Activated CD8-positive, alpha-beta memory T cell treated with anti-CD3 and anti-CD28 coated beads, Interleukin-2, amount 10 ng/mL, durations not matched to agents 7 days and 5 days (primary cell): ENCODE data around the gene PBX1. TPM values are rescaled to one million over a fixed set of nuclear protein-coding genes. Genes with fewer than 3 reads are reported as not detected.

Experiments
- ATAC-seq: fragments of 150-1000 bp; cut with Tn5 transposase; one replicate; pipeline ENCODE4 v1.10.0; 2021; ENCODE audit warnings: moderate library complexity
- CTCF ChIA-PET: fragments of 350-600 bp; sonication (Branson Sonifier 250); formaldehyde crosslinking; loops from one replicate; lab custom pipeline; 2021; ENCODE audit warnings: antibody characterized with exemption; lab: Charles Lee
- DNase-seq: peaks from one replicate; pipeline ENCODE4 v3.0.0-alpha.2; 2020
- H3K27ac Mint-ChIP-seq: one replicate; pipeline ENCODE4 v1.8.0; 2021; ENCODE audit warnings: mild to moderate bottlenecking, mixed read lengths
- H3K27me3 Mint-ChIP-seq: one replicate; pipeline ENCODE4 v1.8.0; 2021; ENCODE audit warnings: mixed read lengths
- H3K36me3 Mint-ChIP-seq: one replicate; pipeline ENCODE4 v1.8.0; 2021; ENCODE audit warnings: mild to moderate bottlenecking, mixed read lengths
- H3K4me1 Mint-ChIP-seq: one replicate; pipeline ENCODE4 v1.8.0; 2021; ENCODE audit warnings: mixed read lengths
- H3K4me3 Mint-ChIP-seq: one replicate; pipeline ENCODE4 v1.8.0; 2021; ENCODE audit warnings: mild to moderate bottlenecking, moderate library complexity, mixed read lengths
- H3K9me3 Mint-ChIP-seq: one replicate; pipeline ENCODE4 v1.8.0; 2022; ENCODE audit warnings: low read depth, mixed read lengths
- total RNA-seq, 2 experiments: library from RNA; stranded (reverse); gene quantifications; one replicate each; pipeline ENCODE4 v1.2.3, GENCODE V29; 2021

The PBX1 gene
- total RNA-seq, 2 experiments from 2014 or later, result not detected

DNA sequence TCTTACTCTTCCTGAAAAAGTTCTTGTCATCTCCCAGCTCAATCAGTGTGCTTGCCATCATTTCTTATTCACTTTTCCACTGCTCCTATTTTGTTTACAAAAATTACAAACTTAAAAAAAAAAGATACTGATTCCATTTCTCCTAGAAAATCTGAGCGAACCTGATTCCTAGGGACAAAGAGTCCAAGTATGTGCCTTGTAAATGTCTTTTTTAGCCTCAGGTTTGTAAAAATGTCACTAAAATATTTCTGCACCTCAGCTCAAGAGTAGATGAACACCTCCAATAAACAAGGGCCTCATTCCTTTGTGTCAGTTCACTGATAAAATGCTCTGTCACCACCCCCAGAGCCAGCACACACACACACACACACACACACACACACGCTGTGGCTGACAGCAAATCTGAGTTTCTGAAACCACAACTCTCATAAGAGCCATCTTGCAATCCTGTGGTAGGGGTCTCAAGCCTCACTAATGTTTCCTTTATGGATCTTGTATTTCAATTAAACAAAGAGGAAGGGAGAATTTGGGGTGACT is 299.2 kb downstream of the PBX1 start:
- CTCF ChIA-PET, result no interaction called here
- no peaks in the 10 kb centered on the region for H3K9me3 Mint-ChIP-seq
- ATAC-seq (no peak), DNase-seq (no peak)
- no peak overlapping the region for H3K27ac Mint-ChIP-seq
- H3K4me3 Mint-ChIP-seq, result no peak overlapping the region
- no peaks in the 10 kb centered on the region for H3K27me3 Mint-ChIP-seq
- no peaks in the 10 kb centered on the region for H3K36me3 Mint-ChIP-seq
- H3K4me1 Mint-ChIP-seq, result no peaks in the 10 kb centered on the region

DNA sequence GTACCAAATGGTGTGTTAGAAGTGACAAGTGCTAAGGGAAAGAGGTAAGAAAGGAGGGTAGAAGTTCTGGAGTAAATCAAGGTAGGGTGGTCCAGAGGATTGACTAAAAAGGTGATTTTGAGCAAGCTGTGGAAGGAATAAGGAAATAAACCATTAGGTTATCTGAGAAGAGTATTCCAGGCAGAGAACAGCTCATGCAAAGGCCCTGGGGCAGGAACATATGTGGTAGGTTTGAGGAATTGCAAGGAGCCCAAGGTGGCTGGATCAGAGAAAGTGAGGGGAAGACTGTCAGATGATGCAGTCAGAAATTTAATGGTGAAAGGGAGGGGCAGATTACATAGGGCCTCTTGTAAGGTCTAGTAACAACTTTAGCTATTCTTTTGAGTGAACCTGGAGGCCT is 302.6 kb downstream of the PBX1 start:
- Mint-ChIP-seq H3K9me3 (no peaks in the 10 kb centered on the region), H3K4me1 (no peaks in the 10 kb centered on the region), H3K36me3 (no peaks in the 10 kb centered on the region), H3K27me3 (no peaks in the 10 kb centered on the region), H3K27ac (no peak overlapping the region), H3K4me3 (no peak overlapping the region)
- CTCF ChIA-PET, result no interaction called here
- ATAC-seq, result no peak
- no peak for DNase-seq

DNA sequence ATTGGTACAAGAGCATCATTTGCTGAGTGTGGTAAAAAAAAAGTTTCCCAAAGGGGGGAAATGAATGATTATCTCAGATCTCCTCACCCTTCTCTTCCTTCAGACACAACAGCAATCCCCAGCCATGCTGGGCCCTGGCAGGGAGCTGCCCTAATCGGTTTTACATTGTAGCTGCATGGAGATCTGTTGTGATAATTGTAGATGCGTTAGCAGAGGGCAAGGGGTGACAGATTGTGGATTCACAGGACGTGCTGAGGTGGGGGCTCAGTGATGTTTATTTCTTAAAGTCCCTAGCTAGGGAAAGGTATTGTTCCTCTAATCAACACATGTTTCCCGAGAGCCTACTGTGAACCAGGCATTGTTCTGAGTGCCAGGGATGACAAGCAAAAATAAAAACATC is 304.1 kb downstream of the PBX1 start:
- ATAC-seq (no peak), DNase-seq (no peak)
- Mint-ChIP-seq H3K36me3 (no peaks in the 10 kb centered on the region), H3K4me3 (no peak overlapping the region), H3K9me3 (no peaks in the 10 kb centered on the region), H3K4me1 (no peaks in the 10 kb centered on the region), H3K27ac (no peak overlapping the region), H3K27me3 (no peaks in the 10 kb centered on the region)
- CTCF ChIA-PET, result no interaction called here

DNA sequence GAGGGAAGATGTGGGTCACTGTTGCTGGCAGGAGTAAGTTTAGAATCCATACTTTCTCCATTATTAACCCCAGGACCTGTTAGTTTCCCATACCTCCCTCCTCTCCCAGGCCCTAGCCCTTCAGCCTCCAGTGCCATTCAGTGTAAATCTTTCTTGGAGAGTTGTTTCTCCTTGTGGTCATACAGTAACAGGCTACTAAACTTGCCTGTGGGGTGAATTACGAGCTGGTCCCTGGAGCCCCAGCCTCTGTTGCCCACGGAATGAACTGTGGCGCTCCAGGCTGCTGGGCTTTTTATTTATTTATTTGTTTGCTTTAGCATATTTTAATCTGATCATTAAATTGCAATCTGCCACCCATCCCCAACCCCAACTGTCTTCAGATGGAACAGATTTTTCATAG is 305.2 kb downstream of the PBX1 start:
- no peak for ATAC-seq
- Mint-ChIP-seq H3K27ac (no peak overlapping the region), H3K4me1 (no peaks in the 10 kb centered on the region), H3K36me3 (no peaks in the 10 kb centered on the region), H3K27me3 (no peaks in the 10 kb centered on the region), H3K9me3 (no peaks in the 10 kb centered on the region), H3K4me3 (no peak overlapping the region)
- CTCF ChIA-PET, result no interaction called here
- no peak for DNase-seq

DNA sequence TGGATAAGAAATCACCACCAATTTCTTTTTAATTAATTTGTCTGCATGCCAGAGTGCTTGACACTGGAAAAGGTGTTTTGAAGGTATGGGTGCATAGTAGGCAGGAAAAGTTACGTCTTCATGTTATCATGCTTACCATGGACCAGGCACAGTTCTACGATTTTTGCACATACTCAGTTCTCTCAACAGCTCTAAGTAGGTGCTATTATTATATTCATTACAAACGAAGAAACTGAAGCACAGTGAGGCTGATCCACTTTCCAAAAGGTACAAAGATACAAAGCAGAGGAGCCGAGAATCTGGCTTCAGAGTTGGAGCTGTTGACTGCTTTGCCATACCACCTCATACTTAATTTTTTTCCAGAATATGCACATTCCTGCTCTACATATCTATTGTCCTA is 306.4 kb downstream of the PBX1 start:
- CTCF ChIA-PET, result no interaction called here
- H3K36me3 Mint-ChIP-seq, result no peaks in the 10 kb centered on the region

DNA sequence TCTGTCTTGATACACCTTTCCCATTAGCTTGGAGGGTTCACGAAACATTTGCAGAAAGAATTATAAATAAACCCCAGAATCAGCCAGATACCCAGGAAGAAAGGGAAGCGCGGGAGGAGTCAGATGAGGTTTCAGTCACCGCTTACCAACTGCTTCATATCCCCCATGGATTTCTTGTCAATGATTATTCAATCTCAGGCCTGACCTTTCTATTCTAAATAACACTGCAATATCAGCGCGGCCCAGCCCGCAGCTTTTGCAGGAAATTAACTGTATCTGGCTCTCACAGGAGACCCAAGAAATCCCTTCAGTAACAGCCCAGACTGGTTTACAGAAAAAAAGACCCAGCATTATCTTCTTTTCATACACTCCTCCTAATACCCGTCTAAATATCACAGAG is 308.6 kb downstream of the PBX1 start:
- no peaks in the 10 kb centered on the region for H3K36me3 Mint-ChIP-seq
- no peaks in the 10 kb centered on the region for H3K4me1 Mint-ChIP-seq
- H3K4me3 Mint-ChIP-seq, result no peak overlapping the region
- H3K9me3 Mint-ChIP-seq, result peaks cover 3% of the 10 kb centered on the region
- DNase-seq (no peak), ATAC-seq (no peak)
- no peak overlapping the region for H3K27ac Mint-ChIP-seq
- CTCF ChIA-PET, result no interaction called here
- no peaks in the 10 kb centered on the region for H3K27me3 Mint-ChIP-seq

More for the DNA sequence above, 306.4 kb downstream of the PBX1 start:
- Mint-ChIP-seq H3K9me3 (no peaks in the 10 kb centered on the region), H3K27ac (no peak overlapping the region), H3K4me1 (no peaks in the 10 kb centered on the region), H3K27me3 (no peaks in the 10 kb centered on the region), H3K4me3 (no peak overlapping the region)
- no peak for ATAC-seq
- no peak for DNase-seq

DNA sequence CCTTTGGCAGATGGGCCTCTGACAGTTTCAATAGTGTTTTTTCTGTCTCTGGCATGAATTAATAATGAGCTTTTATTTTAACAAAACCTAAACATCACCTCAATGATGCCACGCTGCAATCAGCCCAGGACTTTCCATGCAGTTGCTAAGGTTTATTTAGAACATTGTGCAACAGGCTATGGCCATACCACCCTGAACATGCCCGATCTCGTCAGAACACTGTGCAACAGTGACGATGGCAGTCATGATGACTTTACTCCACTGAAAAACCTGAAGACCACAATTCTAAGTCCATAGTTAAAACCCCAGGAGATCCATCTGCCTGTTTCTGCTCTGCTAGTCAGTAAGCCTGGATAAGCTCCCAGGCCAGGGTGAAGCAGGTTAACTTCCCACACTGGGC is 310.0 kb downstream of the PBX1 start:
- ATAC-seq, result no peak
- no peaks in the 10 kb centered on the region for H3K4me1 Mint-ChIP-seq
- H3K4me3 Mint-ChIP-seq, result no peak overlapping the region
- no peak overlapping the region for H3K27ac Mint-ChIP-seq
- peaks cover 3% of the 10 kb centered on the region for H3K9me3 Mint-ChIP-seq
- no peaks in the 10 kb centered on the region for H3K27me3 Mint-ChIP-seq
- DNase-seq, result no peak
- CTCF ChIA-PET, result no interaction called here
- H3K36me3 Mint-ChIP-seq, result no peaks in the 10 kb centered on the region

DNA sequence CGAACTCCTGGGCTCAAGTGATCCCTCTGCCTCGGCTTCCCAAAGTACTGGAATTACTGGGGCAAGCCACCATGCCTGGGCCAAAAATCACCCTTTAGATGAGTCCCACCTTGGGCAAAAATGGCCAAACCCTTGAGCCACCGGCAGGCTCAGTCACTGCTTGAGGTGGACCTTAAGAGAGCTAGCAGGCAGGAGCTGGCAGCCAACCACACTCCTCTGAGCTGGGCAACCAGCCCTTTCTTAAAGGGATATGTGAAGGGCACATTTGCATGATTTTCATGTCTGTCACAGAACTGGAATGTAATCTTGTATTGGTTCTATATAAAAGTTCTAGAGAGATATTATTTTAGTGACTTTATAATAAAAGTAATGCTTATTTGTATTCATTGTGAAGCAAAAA is 316.5 kb downstream of the PBX1 start:
- Mint-ChIP-seq H3K4me3 (no peak overlapping the region), H3K9me3 (peaks cover 3% of the 10 kb centered on the region), H3K27ac (no peak overlapping the region), H3K4me1 (no peaks in the 10 kb centered on the region), H3K27me3 (no peaks in the 10 kb centered on the region), H3K36me3 (no peaks in the 10 kb centered on the region)
- CTCF ChIA-PET, result no interaction called here
- DNase-seq (no peak), ATAC-seq (no peak)

DNA sequence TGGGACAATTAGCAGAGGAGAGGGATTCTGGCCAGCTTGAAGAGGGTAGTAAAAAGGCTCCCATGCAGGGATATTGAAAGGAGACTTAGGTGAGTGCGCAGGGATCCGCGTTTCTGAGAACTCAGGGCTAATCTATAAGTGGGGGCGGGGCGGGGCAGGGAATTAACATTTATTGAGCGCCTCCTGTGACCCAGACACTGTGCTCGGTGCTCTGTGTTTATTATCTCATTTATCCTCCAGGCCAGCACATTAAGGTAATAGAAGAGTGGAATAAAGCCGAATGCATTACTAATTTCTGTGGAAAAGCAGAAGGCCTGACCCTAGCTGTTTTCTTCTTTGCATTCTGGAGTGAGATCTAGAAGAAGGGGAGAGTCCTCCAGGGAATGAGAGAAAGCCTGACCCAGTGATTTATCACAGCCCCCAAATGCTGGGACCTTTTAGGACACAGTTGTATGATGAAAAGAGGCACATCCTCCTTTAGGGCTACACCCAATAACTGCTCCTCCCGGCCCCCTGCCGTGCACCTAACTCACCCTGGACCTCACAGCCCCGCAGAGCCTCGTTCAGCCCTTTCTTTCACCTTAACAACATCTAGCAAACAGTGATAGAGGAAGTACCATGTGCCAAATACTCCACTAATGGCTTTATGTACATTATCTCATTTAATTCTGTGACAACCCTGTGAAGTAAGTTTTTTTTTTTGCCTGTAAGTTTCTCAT is 317.6 kb downstream of the PBX1 start:
- ATAC-seq, result no peak
- H3K4me1 Mint-ChIP-seq, result no peaks in the 10 kb centered on the region

DNA sequence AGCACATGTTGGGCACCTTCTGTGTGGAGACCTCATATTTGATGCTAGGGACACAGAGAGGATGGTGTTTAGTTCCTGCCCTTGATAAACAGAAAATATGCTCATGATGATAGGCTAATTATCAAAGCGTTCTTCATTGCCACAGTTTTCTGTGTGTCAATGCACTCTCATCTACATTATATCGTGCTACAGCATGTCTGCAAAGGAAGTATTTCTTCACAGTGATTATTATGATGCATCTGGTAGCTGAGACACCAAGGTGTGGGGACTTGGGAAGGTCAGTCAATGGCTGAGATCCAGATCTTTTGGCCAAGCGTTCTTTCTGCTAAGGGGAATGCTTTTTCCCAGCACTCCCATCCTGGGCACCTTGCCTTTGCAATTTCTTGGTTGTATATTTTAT is 321.2 kb downstream of the PBX1 start:
- Mint-ChIP-seq H3K4me3 (no peak overlapping the region), H3K27ac (no peak overlapping the region), H3K4me1 (no peaks in the 10 kb centered on the region), H3K27me3 (no peaks in the 10 kb centered on the region), H3K9me3 (no peaks in the 10 kb centered on the region), H3K36me3 (no peaks in the 10 kb centered on the region)
- ATAC-seq (no peak), DNase-seq (no peak)
- CTCF ChIA-PET, result no interaction called here

More for the DNA sequence above, 317.6 kb downstream of the PBX1 start:
- no peaks in the 10 kb centered on the region for H3K36me3 Mint-ChIP-seq
- no peak overlapping the region for H3K4me3 Mint-ChIP-seq
- CTCF ChIA-PET, result no interaction called here
- H3K27me3 Mint-ChIP-seq, result no peaks in the 10 kb centered on the region
- DNase-seq, result no peak
- H3K9me3 Mint-ChIP-seq, result no peaks in the 10 kb centered on the region
- no peak overlapping the region for H3K27ac Mint-ChIP-seq

DNA sequence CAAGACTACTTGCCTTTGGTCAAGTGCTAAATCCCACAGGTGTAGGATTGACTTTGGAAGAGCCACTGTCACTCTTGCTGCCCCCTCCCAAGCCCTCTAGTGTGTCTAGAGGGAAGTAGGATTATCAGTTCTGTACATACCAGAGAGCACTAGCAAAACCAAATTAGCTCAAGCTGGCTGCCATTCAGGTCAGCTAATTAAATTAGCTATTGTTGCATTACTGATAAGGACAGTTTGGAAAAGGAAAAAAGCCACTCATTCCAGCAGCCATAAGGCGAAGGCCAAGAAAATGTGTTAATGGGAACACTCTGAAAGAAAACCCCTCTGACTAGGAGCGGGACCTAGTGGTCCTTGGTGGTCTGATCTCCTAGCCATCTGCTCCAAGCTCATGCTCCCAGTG is 321.7 kb downstream of the PBX1 start:
- Mint-ChIP-seq H3K4me3 (no peak overlapping the region), H3K9me3 (no peaks in the 10 kb centered on the region), H3K4me1 (no peaks in the 10 kb centered on the region), H3K36me3 (no peaks in the 10 kb centered on the region), H3K27me3 (no peaks in the 10 kb centered on the region), H3K27ac (no peak overlapping the region)
- DNase-seq, result no peak
- CTCF ChIA-PET, result no interaction called here
- no peak for ATAC-seq

DNA sequence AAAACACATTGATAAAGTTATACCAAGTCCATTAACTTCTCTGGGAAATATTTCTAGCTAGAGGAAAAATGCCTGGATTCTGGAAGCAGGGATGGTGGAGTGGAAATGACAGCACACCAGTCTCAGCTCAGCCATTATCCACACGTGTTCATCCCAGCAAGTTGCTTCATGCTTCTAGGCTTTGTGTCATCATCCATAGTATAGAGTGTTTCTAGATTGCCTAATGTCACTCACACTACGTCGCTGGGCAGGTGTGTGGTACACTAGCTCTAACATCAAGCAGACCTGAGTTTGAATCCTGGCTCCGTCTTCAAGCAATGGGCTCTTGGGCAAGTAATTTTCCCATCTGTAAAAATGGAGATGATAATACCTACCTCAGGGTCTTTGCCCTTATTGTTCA is 326.3 kb downstream of the PBX1 start:
- Mint-ChIP-seq H3K9me3 (peaks cover under 1% of the 10 kb centered on the region), H3K27ac (no peak overlapping the region), H3K36me3 (no peaks in the 10 kb centered on the region), H3K4me3 (no peak overlapping the region), H3K27me3 (no peaks in the 10 kb centered on the region), H3K4me1 (no peaks in the 10 kb centered on the region)
- DNase-seq (no peak), ATAC-seq (no peak)
- CTCF ChIA-PET, result no interaction called here

DNA sequence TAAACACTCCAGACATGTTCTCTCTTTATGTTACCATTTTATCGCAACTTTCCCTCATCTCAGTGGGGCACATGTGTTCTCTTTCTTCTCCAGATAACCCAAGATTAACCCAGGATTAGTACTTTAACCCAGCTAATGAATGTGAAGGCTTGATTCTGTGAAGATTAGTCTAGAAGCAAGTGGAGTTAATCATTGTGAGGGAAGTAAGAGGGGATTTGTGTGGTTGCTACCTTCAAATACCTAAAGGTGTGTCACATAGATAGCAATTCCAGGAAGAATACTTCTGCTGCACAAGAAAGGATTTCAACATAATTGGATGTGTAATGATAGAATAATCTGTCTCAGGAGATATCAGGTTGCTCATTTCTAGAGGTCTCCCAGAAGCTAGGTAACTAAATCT is 327.1 kb downstream of the PBX1 start:
- H3K4me3 Mint-ChIP-seq, result no peak overlapping the region

DNA sequence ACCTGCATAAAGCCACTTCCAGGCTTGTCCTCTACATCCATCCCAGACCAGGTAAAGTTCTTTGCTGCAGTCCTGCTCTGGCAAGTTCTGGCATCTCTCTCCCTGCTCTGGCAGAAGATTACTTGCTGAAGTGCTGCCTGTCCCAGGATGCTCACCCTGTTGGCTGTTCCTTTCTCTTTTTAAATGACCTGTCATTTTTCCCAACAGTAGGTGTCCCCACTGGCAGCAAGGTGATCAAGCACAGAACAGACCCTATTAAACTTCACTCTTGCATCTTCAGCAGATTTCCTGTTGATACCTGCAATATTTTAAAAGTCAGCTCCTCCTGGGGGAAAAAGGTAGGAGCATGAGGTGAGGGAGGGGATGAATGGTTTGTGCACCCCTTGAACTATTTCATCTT is 332.6 kb downstream of the PBX1 start:
- Mint-ChIP-seq H3K36me3 (no peaks in the 10 kb centered on the region), H3K27me3 (no peaks in the 10 kb centered on the region), H3K4me1 (no peaks in the 10 kb centered on the region), H3K4me3 (no peak overlapping the region), H3K9me3 (peaks cover 5% of the 10 kb centered on the region), H3K27ac (no peak overlapping the region)
- DNase-seq, result no peak
- CTCF ChIA-PET, result no interaction called here
- no peak for ATAC-seq

More for the DNA sequence above, 327.1 kb downstream of the PBX1 start:
- no peaks in the 10 kb centered on the region for H3K27me3 Mint-ChIP-seq
- no peak overlapping the region for H3K27ac Mint-ChIP-seq
- ATAC-seq (no peak), DNase-seq (no peak)
- H3K4me1 Mint-ChIP-seq, result no peaks in the 10 kb centered on the region
- peaks cover 2% of the 10 kb centered on the region for H3K9me3 Mint-ChIP-seq
- CTCF ChIA-PET, result no interaction called here
- H3K36me3 Mint-ChIP-seq, result no peaks in the 10 kb centered on the region
